Measurements from ENCODE around the gene MMP24OS.

DNA sequence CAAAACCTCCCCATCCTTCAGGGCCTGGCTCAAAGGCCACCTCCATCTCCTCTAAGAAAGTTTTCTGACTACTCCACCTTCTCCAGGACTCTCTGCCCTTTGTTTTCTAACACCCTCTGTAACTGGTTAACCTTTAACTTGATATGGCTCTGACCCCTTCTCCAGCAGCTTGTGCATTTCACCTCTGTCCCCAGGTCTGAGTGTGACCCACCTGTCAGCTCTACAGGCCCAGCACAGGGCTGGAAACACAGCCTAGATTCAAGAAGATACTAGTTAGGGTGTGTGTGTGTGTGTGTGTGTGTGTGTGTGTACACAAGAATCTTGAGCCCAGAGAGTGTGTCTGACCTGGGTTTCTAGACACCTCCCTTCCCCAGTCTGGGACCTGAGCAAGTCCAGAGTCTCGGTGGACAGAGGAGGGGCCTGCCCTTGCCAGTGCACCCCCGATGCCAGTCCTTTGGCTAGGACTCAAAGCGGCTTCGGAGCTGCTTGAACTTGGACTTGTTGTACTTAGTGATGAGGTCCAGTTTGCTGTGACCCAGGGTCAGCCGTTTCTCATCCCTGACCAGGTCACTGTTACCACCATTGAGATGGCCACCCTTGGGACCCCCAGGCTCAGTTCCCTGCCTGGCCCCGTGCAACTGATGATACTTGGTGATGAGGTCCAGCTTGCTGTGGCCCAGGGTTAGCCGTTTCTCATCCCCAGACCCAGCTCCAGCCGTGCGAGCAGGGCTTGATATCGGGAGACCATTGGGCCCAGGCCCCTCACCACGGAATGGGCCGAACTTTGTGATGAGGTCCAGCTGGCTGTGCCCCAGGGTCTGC, 8.4 kb upstream of the MMP24OS start:
- no peak for TF ChIP-seq EZH2 (IDR thresholded peaks at IDR 0.05; ENCODE audit: borderline replicate concordance)
- TF ChIP-seq, protein P1, sequence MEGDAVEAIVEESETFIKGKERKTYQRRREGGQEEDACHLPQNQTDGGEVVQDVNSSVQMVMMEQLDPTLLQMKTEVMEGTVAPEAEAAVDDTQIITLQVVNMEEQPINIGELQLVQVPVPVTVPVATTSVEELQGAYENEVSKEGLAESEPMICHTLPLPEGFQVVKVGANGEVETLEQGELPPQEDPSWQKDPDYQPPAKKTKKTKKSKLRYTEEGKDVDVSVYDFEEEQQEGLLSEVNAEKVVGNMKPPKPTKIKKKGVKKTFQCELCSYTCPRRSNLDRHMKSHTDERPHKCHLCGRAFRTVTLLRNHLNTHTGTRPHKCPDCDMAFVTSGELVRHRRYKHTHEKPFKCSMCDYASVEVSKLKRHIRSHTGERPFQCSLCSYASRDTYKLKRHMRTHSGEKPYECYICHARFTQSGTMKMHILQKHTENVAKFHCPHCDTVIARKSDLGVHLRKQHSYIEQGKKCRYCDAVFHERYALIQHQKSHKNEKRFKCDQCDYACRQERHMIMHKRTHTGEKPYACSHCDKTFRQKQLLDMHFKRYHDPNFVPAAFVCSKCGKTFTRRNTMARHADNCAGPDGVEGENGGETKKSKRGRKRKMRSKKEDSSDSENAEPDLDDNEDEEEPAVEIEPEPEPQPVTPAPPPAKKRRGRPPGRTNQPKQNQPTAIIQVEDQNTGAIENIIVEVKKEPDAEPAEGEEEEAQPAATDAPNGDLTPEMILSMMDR (IDR thresholded peaks at IDR 0.05; ENCODE audit: poor library complexity), result no peak
